Loucy (cell line): ENCODE measurements around the gene LNP1.

Experiments used
- H2AFZ ChIP-seq: fragments of 200-600 bp; sonication (generic); 2 replicates; pipeline ENCODE4 v1.6.0; 2016; ENCODE audit warnings: antibody characterized with exemption, mild to moderate bottlenecking, low read length, moderate library complexity
- H3F3A ChIP-seq: fragments of 200-600 bp; 2 replicates; pipeline ENCODE4 v1.6.0; 2016; ENCODE audit warnings: antibody characterized with exemption, low read depth, mild to moderate bottlenecking
- H3K27me3 ChIP-seq: fragments of 200-600 bp; sonication (generic); 2 replicates; pipeline ENCODE4 v1.6.1; 2014; ENCODE audit warnings: low read length, mild to moderate bottlenecking; ENCODE audit not compliant: insufficient read depth, poor library complexity, severe bottlenecking
- H3K36me3 ChIP-seq: fragments of 200-600 bp; sonication (generic); 2 replicates; pipeline ENCODE4 v1.6.1; 2016; ENCODE audit warnings: low read length; ENCODE audit not compliant: insufficient read depth
- H3K4me1 ChIP-seq: fragments of 200-600 bp; sonication (generic); 2 replicates; pipeline ENCODE4 v1.5.1; 2014; ENCODE audit warnings: low read length, mild to moderate bottlenecking; ENCODE audit not compliant: insufficient read depth, poor library complexity, severe bottlenecking
- H3K4me2 ChIP-seq: fragments of 200-600 bp; sonication (generic); 2 replicates; pipeline ENCODE4 v1.6.0; 2014; ENCODE audit warnings: antibody characterized with exemption, low read length, low read depth, mild to moderate bottlenecking; ENCODE audit not compliant: poor library complexity, severe bottlenecking
- H3K4me3 ChIP-seq: fragments of 200-600 bp; sonication (generic); 2 replicates; pipeline ENCODE4 v1.5.1; 2014; ENCODE audit warnings: low read length, mild to moderate bottlenecking, mixed read lengths; ENCODE audit not compliant: poor library complexity, severe bottlenecking
- H3K79me2 ChIP-seq: fragments of 200-600 bp; sonication (generic); 2 replicates; pipeline ENCODE4 v1.6.1; 2014; ENCODE audit warnings: low read length; ENCODE audit not compliant: insufficient read depth
- H3K9ac ChIP-seq: fragments of 200-600 bp; sonication (generic); 2 replicates; pipeline ENCODE4 v1.6.0; 2014; ENCODE audit warnings: mild to moderate bottlenecking, low read depth, low read length, moderate library complexity; ENCODE audit not compliant: poor library complexity, severe bottlenecking
- H3K9me2 ChIP-seq: fragments of 200-600 bp; sonication (generic); replicated peaks from 2 replicates; pipeline ENCODE4 v1.6.1; 2016; ENCODE audit warnings: low read depth, low read length, mixed read lengths
- H3K9me3 ChIP-seq: fragments of 200-600 bp; sonication (generic); 2 replicates; pipeline ENCODE4 v1.6.1; 2014; ENCODE audit warnings: mild to moderate bottlenecking, antibody characterized with exemption, low read length, low read depth; ENCODE audit not compliant: insufficient read depth
- H4K20me1 ChIP-seq: fragments of 200-600 bp; sonication (generic); 2 replicates; pipeline ENCODE4 v1.6.0; 2014; ENCODE audit warnings: antibody characterized with exemption, low read length, mild to moderate bottlenecking; ENCODE audit not compliant: insufficient read depth, poor library complexity, severe bottlenecking
- EZH2phosphoT487 ChIP-seq: fragments of 200-600 bp; IDR thresholded peaks from 2 replicates; pipeline ENCODE4 v1.6.1; 2018; ENCODE audit warnings: antibody characterized with exemption, mild to moderate bottlenecking, moderate library complexity, borderline replicate concordance
- TF ChIP-seq, protein P1 (sequence below): fragments of 200-600 bp; sonication (generic); conservative IDR thresholded peaks from 2 replicates; pipeline ENCODE4 v1.5.1; 2014; ENCODE audit warnings: mild to moderate bottlenecking, antibody characterized with exemption, low read length

LNP1 gene

DNA sequence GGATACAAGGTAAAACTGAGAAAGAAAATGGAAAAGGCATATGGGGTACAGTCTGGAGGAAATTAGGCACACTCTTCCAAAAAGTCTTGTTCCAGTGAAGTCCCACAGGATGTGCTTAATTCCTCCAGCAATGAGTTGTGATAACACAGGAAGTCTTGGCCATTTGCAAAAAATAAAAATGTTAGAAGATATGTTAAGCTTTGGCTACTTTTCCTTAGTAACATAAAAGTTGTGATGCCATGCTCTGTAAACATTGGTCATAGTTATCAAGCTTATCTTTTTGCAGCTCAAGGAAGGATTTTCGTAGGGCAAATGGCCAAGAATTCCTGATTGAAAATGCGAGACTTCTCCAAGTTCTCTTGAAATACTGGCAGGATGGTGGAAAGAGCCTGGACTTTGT is 26.4 kb downstream of the LNP1 start:
- Histone ChIP-seq H3K9me3 (no peaks in the 10 kb centered on the region), H4K20me1 (no peaks in the 10 kb centered on the region), H3K4me3 (no peak overlapping the region), H3K79me2 (no peaks in the 10 kb centered on the region), H3K9me2 (no peaks in the 10 kb centered on the region), H3K27me3 (no peaks in the 10 kb centered on the region), H3K9ac (no peak overlapping the region), H3K4me1 (peaks cover 3% of the 10 kb centered on the region), H3F3A (no peaks in the 10 kb centered on the region), H2AFZ (no peak overlapping the region), H3K4me2 (no peak overlapping the region), H3K36me3 (no peaks in the 10 kb centered on the region)
- TF ChIP-seq EZH2phosphoT487 = no peak
- TF ChIP-seq, protein P1, sequence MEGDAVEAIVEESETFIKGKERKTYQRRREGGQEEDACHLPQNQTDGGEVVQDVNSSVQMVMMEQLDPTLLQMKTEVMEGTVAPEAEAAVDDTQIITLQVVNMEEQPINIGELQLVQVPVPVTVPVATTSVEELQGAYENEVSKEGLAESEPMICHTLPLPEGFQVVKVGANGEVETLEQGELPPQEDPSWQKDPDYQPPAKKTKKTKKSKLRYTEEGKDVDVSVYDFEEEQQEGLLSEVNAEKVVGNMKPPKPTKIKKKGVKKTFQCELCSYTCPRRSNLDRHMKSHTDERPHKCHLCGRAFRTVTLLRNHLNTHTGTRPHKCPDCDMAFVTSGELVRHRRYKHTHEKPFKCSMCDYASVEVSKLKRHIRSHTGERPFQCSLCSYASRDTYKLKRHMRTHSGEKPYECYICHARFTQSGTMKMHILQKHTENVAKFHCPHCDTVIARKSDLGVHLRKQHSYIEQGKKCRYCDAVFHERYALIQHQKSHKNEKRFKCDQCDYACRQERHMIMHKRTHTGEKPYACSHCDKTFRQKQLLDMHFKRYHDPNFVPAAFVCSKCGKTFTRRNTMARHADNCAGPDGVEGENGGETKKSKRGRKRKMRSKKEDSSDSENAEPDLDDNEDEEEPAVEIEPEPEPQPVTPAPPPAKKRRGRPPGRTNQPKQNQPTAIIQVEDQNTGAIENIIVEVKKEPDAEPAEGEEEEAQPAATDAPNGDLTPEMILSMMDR = no peak

DNA sequence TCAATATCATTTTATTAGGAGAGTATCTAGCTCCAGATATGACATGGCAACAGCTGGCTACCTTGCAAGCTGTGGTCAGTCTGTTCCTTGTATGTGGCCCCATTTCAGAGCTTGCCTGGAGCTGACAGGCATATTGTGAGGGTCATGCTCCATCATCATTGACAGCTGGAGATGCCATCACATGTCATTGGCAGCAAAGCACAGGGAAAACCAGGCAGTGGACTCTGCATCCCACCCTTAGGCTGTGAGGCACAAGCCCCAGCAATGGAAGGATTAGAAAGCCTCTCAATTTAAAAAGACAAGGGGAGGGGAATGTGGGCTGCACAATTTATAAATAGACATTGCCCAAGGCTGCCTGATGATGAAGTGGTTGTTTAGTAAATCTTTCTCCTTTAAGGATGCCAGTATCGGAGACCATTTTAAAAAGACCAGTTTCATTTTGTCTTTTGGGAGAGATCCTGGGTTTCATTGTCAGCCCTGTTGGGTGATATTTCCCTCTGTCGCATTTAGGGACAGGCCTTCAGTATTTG is 27.9 kb downstream of the LNP1 start:
- no peak overlapping the region for H3K4me3 ChIP-seq
- H3F3A ChIP-seq = no peaks in the 10 kb centered on the region
- no peak overlapping the region for H3K4me2 ChIP-seq
- H4K20me1 ChIP-seq = no peaks in the 10 kb centered on the region
- H3K79me2 ChIP-seq = no peaks in the 10 kb centered on the region
- no peaks in the 10 kb centered on the region for H3K9me2 ChIP-seq
- H3K36me3 ChIP-seq = no peaks in the 10 kb centered on the region
- no peak overlapping the region for H3K9ac ChIP-seq
- TF ChIP-seq, protein P1 = no peak
- no peak for TF ChIP-seq EZH2phosphoT487
- no peaks in the 10 kb centered on the region for H3K9me3 ChIP-seq
- H3K4me1 ChIP-seq = no peaks in the 10 kb centered on the region
- H2AFZ ChIP-seq = no peak overlapping the region
- no peaks in the 10 kb centered on the region for H3K27me3 ChIP-seq

DNA sequence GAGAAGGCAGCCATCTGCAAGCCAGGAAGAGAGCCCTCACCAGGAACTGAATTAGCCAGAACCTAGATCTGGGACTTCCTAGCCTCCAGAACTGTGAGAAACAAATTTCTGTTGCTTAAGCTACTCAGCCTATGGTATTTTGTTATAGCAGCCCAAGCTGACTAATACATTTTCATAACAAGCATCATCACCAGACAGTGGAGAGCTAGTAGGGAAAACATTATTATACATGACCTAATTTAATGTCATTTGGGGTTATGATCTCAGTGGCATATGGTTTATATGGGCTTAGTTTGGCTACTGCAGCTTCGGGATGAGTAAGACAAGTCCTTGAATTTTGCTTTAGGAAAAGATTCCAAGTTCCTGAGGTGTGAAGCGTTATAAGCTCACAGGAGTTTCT is 35.6 kb downstream of the LNP1 start:
- no peaks in the 10 kb centered on the region for H3K9me2 ChIP-seq
- peaks cover 24% of the 10 kb centered on the region for H3K4me1 ChIP-seq
- no peak overlapping the region for H3K9ac ChIP-seq
- TF ChIP-seq EZH2phosphoT487 = no peak
- TF ChIP-seq, protein P1 = no peak
- no peak overlapping the region for H3K4me2 ChIP-seq
- no peaks in the 10 kb centered on the region for H3K27me3 ChIP-seq
- no peaks in the 10 kb centered on the region for H3K36me3 ChIP-seq
- H3K4me3 ChIP-seq = no peak overlapping the region
- no peaks in the 10 kb centered on the region for H3F3A ChIP-seq
- no peak overlapping the region for H2AFZ ChIP-seq
- no peaks in the 10 kb centered on the region for H3K79me2 ChIP-seq
- H4K20me1 ChIP-seq = no peaks in the 10 kb centered on the region
- no peaks in the 10 kb centered on the region for H3K9me3 ChIP-seq
